Measurements from ENCODE around the gene NMNAT2. TPM values are rescaled to one million over a fixed set of nuclear protein-coding genes. Genes with fewer than 3 reads are reported as not detected.

NMNAT2 gene
- total RNA-seq, 6 experiments from 2014 or later = 20.2 to 31.4 (median 23.8) TPM

DNA sequence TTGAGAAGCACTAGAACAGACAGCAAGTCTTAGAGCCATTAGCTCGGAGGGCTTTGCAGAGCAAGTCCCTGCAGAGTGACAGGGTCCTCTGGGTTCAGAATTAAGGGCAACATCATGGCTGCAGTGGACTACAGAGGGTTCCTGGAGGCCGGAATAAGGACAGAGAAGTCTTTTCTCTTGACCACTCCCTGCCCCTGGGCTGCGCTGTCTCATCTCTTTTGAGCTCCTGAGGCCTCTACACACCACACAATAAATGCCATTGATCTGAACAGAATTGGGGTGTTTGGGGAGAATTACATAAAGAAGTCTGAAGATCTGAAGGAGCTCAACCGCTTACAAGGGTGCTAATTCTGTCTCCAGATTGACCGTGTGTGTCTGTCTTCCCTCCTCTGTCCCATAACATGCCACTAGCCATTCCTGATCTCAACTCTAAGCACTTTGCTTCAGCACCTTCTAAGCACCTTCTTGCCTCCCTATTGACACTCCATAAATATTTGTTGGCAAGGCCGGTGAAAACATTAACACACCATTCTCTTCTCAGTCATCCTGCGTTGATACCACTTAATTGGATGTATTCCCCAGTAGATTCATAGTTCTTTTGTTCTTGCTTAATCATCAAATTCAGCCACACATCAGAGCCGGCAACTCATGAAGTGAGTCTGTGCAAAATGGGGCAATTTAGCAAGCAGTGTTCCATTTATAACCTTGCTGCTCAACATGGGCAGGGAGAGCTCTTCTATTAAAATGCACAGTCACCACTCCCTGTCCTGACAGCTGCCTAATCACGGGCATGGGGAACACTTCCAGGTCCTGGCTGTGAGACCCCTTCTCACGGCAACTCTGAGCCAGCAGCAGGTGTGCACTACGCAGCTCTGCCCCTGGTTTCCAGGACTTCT, 49.7 kb downstream of the NMNAT2 start:
- no peaks in the 10 kb centered on the region for H3K36me3 Mint-ChIP-seq (ENCODE audit: low read depth)

DNA sequence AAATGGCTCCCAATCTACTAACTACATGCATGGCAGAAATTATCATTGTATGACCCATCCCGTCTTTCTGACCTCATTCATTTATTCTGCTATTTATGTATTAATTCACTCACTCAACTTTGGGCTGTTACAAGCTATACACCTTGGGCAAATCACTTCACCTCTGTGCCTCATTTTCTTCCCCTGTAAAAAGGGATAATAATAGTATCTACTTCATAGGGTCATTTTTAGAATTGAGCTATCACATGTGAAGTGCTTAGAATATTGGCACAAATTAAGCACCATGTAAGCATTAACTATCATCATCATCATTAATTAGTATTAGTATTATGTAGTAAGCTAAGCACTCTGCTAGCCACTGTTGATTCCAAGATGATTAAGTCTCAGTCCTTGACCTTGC, 52.1 kb downstream of the NMNAT2 start:
- no peak for DNase-seq
- TF ChIP-seq, protein P1, sequence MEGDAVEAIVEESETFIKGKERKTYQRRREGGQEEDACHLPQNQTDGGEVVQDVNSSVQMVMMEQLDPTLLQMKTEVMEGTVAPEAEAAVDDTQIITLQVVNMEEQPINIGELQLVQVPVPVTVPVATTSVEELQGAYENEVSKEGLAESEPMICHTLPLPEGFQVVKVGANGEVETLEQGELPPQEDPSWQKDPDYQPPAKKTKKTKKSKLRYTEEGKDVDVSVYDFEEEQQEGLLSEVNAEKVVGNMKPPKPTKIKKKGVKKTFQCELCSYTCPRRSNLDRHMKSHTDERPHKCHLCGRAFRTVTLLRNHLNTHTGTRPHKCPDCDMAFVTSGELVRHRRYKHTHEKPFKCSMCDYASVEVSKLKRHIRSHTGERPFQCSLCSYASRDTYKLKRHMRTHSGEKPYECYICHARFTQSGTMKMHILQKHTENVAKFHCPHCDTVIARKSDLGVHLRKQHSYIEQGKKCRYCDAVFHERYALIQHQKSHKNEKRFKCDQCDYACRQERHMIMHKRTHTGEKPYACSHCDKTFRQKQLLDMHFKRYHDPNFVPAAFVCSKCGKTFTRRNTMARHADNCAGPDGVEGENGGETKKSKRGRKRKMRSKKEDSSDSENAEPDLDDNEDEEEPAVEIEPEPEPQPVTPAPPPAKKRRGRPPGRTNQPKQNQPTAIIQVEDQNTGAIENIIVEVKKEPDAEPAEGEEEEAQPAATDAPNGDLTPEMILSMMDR (IDR thresholded peaks at IDR 0.05) = no peak
- Mint-ChIP-seq H3K27ac (no peak overlapping the region), H3K27me3 (ENCODE audit: insufficient read depth) (peaks cover 28% of the 10 kb centered on the region), H3K4me3 (no peak overlapping the region), H3K9me3 (no peaks in the 10 kb centered on the region), H3K36me3 (ENCODE audit: low read depth) (no peaks in the 10 kb centered on the region), H3K4me1 (ENCODE audit: low read depth) (peaks cover 11% of the 10 kb centered on the region)

More for the DNA sequence above, 49.7 kb downstream of the NMNAT2 start:
- Mint-ChIP-seq H3K27ac (no peak overlapping the region), H3K4me1 (ENCODE audit: low read depth) (peaks cover 11% of the 10 kb centered on the region), H3K4me3 (no peak overlapping the region), H3K9me3 (no peaks in the 10 kb centered on the region), H3K27me3 (ENCODE audit: insufficient read depth) (peaks cover 33% of the 10 kb centered on the region)
- DNase-seq = no peak
- TF ChIP-seq, protein P1 (IDR thresholded peaks at IDR 0.05) = no peak

DNA sequence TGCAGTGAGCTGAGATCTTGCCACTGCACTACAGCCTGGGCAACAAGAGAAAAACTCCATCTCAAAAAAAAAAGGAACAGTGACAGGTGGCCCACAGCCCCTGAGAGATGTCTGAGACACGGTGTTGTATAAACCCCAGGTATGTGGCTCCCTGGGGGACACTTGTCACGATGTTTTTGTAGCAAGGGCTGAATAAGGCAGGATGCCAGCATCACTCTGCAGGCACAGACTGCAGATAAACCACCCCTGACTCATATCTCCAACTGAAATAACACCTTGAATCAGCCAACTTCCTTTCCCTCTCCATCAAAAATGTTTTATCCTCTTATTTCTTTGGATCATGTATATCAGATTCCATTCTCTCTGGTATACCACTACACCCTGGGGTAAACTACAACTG, 52.5 kb downstream of the NMNAT2 start:
- no peak for DNase-seq
- H3K9me3 Mint-ChIP-seq = no peaks in the 10 kb centered on the region

DNA sequence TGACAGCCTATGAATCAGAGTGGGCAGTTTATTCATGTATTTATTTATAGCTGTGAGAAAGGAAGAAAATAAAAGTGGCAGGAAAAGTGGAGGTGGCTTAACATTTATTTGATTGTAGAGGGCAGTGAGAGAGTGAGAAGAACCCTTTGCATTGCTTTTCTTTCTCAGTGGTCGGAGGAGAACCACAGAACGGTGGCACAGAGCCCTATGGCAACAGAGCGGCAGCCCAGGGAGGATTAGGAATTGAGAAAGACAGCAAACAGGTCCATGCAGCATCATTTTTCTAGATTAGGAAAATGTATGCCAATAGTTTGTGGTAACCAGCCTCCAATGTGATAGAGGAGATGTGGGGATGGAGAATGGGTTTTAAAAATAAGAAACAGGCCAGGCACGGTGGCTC, 53.1 kb downstream of the NMNAT2 start:
- no peaks in the 10 kb centered on the region for H3K9me3 Mint-ChIP-seq
- peaks cover 11% of the 10 kb centered on the region for H3K4me1 Mint-ChIP-seq (ENCODE audit: low read depth)
- no peak overlapping the region for H3K27ac Mint-ChIP-seq
- no peak overlapping the region for H3K4me3 Mint-ChIP-seq
- TF ChIP-seq, protein P1 (IDR thresholded peaks at IDR 0.05) = no peak
- no peak for DNase-seq
- peaks cover 20% of the 10 kb centered on the region for H3K27me3 Mint-ChIP-seq (ENCODE audit: insufficient read depth)
- no peaks in the 10 kb centered on the region for H3K36me3 Mint-ChIP-seq (ENCODE audit: low read depth)

More for the DNA sequence above, 52.5 kb downstream of the NMNAT2 start:
- Mint-ChIP-seq H3K27me3 (ENCODE audit: insufficient read depth) (peaks cover 25% of the 10 kb centered on the region), H3K4me1 (ENCODE audit: low read depth) (peaks cover 11% of the 10 kb centered on the region), H3K27ac (no peak overlapping the region), H3K36me3 (ENCODE audit: low read depth) (no peaks in the 10 kb centered on the region), H3K4me3 (no peak overlapping the region)
- TF ChIP-seq, protein P1 (IDR thresholded peaks at IDR 0.05) = no peak

DNA sequence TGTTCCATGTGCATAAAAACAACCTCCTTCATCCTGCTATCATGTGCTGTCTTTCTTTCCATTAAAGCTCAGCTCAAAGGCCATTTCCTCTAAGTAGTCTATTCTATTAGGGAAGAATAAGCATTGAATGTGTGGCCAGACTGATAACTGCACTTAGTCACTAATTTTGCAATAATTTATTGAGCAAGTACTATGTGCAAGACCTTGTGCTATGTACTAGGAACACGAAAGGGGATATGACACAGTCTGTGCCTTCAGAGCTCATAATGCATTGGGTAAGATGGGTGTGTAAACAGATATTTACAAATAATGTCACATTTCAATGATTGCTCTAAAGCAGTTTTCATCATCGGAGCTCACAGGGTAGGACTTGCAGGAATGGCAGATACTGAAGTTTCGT, 54.2 kb downstream of the NMNAT2 start:
- Mint-ChIP-seq H3K27ac (no peak overlapping the region), H3K4me3 (no peak overlapping the region), H3K36me3 (ENCODE audit: low read depth) (no peaks in the 10 kb centered on the region), H3K9me3 (no peaks in the 10 kb centered on the region), H3K4me1 (ENCODE audit: low read depth) (peaks cover 11% of the 10 kb centered on the region), H3K27me3 (ENCODE audit: insufficient read depth) (peaks cover 20% of the 10 kb centered on the region)
- TF ChIP-seq, protein P1 (IDR thresholded peaks at IDR 0.05) = no peak
- DNase-seq = no peak
